GM19239 (cell line): Measurements from ENCODE around the gene C6orf15.
A peak's percentile ranks its signal among the peaks of the same experiment; 100 is the strongest.

Experiments used
- DNase-seq: peaks from one replicate; pipeline ENCODE4 v3.0.0; 2011; ENCODE audit warnings: low spot score; ENCODE audit not compliant: insufficient read length
- FAIRE-seq: peaks from 2 replicates; lab custom pipeline; 2011; peaks lifted over from hg19 to GRCh38; lab: Jason Lieb, UNC

Gene C6orf15

GRCh38 chr6:31112478-31112877, at the start of gene C6orf15:
TSS of gene C6orf15 (minus strand) at chr6:31112575. CDS start at chr6:31112555, 20 bp downstream.
- no peak for FAIRE-seq
- DNase-seq, result no peak

GRCh38 chr6:31161216-31162126, 49.1 kb upstream of the C6orf15 start:
- DNase-seq (no peak), FAIRE-seq (no peak)

- DNase-seq (no peak), FAIRE-seq (peak; percentile 70)
These were observed 46.8 kb upstream of the C6orf15 start for GRCh38 chr6:31158863-31159855.

- DNase-seq, result peak; percentile 98
- FAIRE-seq, result peak; percentile 99
These were observed 45.9 kb upstream of the C6orf15 start, which contains the start of gene TCF19 for GRCh38 chr6:31158140-31158862. TSS of gene TCF19 (plus strand) at chr6:31158589. CDS start at chr6:31159470, 881 bp downstream.

- no peak for DNase-seq
- no peak for FAIRE-seq
These were observed 45.3 kb upstream of the C6orf15 start, which contains the start of gene CCHCR1 for GRCh38 chr6:31157513-31158139. TSS of gene CCHCR1 (minus strand) at chr6:31157802. CDS start at chr6:31157600, 202 bp downstream.

GRCh38 chr6:31156641-31157040, 44.3 kb upstream of the C6orf15 start:
- FAIRE-seq (no peak), DNase-seq (no peak)

- DNase-seq (no peak), FAIRE-seq (no peak)
These were observed 42.1 kb upstream of the C6orf15 start for GRCh38 chr6:31154436-31154835.

- no peak for DNase-seq
These were observed 40.4 kb upstream of the C6orf15 start for GRCh38 chr6:31152781-31153180.

GRCh38 chr6:31149827-31150447, 37.6 kb upstream of the C6orf15 start:
- DNase-seq (no peak), FAIRE-seq (no peak)

More at GRCh38 chr6:31152781-31153180, 40.4 kb upstream of the C6orf15 start:
- FAIRE-seq, result no peak

- DNase-seq (no peak), FAIRE-seq (no peak)
These were observed 33.0 kb upstream of the C6orf15 start for GRCh38 chr6:31145386-31145785.

- no peak for DNase-seq
- no peak for FAIRE-seq
These were observed 32.6 kb upstream of the C6orf15 start for GRCh38 chr6:31144970-31145340.

- no peak for DNase-seq
- no peak for FAIRE-seq
These were observed 32.1 kb upstream of the C6orf15 start for GRCh38 chr6:31144296-31144969.

GRCh38 chr6:31143148-31143547, 30.8 kb upstream of the C6orf15 start:
- FAIRE-seq, result no peak
- DNase-seq, result no peak

- FAIRE-seq (no peak), DNase-seq (no peak)
These were observed 30.0 kb upstream of the C6orf15 start for GRCh38 chr6:31142361-31142761.

GRCh38 chr6:31140643-31141042, 28.3 kb upstream of the C6orf15 start:
- DNase-seq, result no peak
- no peak for FAIRE-seq

GRCh38 chr6:31139599-31139998, 27.2 kb upstream of the C6orf15 start:
- FAIRE-seq (no peak), DNase-seq (no peak)

- FAIRE-seq (no peak), DNase-seq (no peak)
These were observed 26.6 kb upstream of the C6orf15 start, which contains the start of gene PSORS1C2 for GRCh38 chr6:31138982-31139381. TSS of gene PSORS1C2 (minus strand) at chr6:31139066. CDS start at chr6:31139026, 40 bp downstream.

- DNase-seq (no peak), FAIRE-seq (no peak)
These were observed 23.3 kb upstream of the C6orf15 start for GRCh38 chr6:31135710-31136109.
